ENCODE data around the gene PLA2G4A.

GRCh38 chr1:186896211-186896610, 67.5 kb downstream of the PLA2G4A start:
- TF ChIP-seq CTCF (IDR thresholded peaks at IDR 0.05) (no peak), POLR2A (IDR thresholded peaks at IDR 0.05) (no peak), EP300 (IDR thresholded peaks at IDR 0.05; ENCODE audit: low read depth) (no peak), POLR2AphosphoS5 (IDR thresholded peaks at IDR 0.05) (no peak)

Data from transverse colon (tissue), 4 donors.